GM19452 (cell line): Measurements from ENCODE around the gene TSPAN5.

ENCODE experiments used
- ATAC-seq: cut with Tn5 transposase; IDR thresholded peaks from one replicate; pipeline ENCODE4 v1.9.1; 2021; ENCODE audit not compliant: unreplicated experiment

The TSPAN5 gene

GRCh38 chr4:98620087-98620784, 38.2 kb downstream of the TSPAN5 start:
- no peak for ATAC-seq

GRCh38 chr4:98619180-98619579, 39.2 kb downstream of the TSPAN5 start:
- no peak for ATAC-seq

GRCh38 chr4:98618680-98619079, 39.7 kb downstream of the TSPAN5 start:
- no peak for ATAC-seq

- ATAC-seq: no peak
Observed at GRCh38 chr4:98617358-98618047, 40.9 kb downstream of the TSPAN5 start.

- no peak for ATAC-seq
Observed at GRCh38 chr4:98615991-98616390, 42.4 kb downstream of the TSPAN5 start.

GRCh38 chr4:98614662-98615061, 43.7 kb downstream of the TSPAN5 start:
- no peak for ATAC-seq

GRCh38 chr4:98614094-98614493, 44.3 kb downstream of the TSPAN5 start:
- ATAC-seq: no peak

GRCh38 chr4:98613453-98614075, 44.8 kb downstream of the TSPAN5 start:
- ATAC-seq: no peak

- no peak for ATAC-seq
Observed at GRCh38 chr4:98612318-98613250, 45.8 kb downstream of the TSPAN5 start.

GRCh38 chr4:98611677-98612317, 46.6 kb downstream of the TSPAN5 start:
- ATAC-seq: no peak

- ATAC-seq: no peak
Observed at GRCh38 chr4:98610926-98611676, 47.3 kb downstream of the TSPAN5 start.

GRCh38 chr4:98610431-98610830, 48.0 kb downstream of the TSPAN5 start:
- no peak for ATAC-seq

GRCh38 chr4:98609934-98610333, 48.5 kb downstream of the TSPAN5 start:
- ATAC-seq: no peak

GRCh38 chr4:98608356-98608755, 50.1 kb downstream of the TSPAN5 start:
- no peak for ATAC-seq

- ATAC-seq: no peak
Observed at GRCh38 chr4:98606894-98607293, 51.5 kb downstream of the TSPAN5 start.

- no peak for ATAC-seq
Observed at GRCh38 chr4:98605216-98605615, 53.2 kb downstream of the TSPAN5 start.

- ATAC-seq: no peak
Observed at GRCh38 chr4:98604723-98605122, 53.7 kb downstream of the TSPAN5 start.

- no peak for ATAC-seq
Observed at GRCh38 chr4:98603683-98604521, 54.5 kb downstream of the TSPAN5 start.

GRCh38 chr4:98602270-98602669, 56.1 kb downstream of the TSPAN5 start:
- peak; percentile 44 for ATAC-seq
